Measurements from ENCODE around the gene KLHL17. TPM values are rescaled to one million over a fixed set of nuclear protein-coding genes. Genes with fewer than 3 reads are reported as not detected.

KLHL17 gene
- total and polyA plus RNA-seq, 11 donors, result 1.6 to 6.8 (median 4.7) TPM

- Histone ChIP-seq H3K36me3 (no peaks in the 10 kb centered on the region), H3K27me3 (peaks cover 0 to 69% (median 41%) of the 10 kb centered on the region in 9 donors), H3K27ac (peak overlapping the region in 2 of 12 donors; percentile 39 to 47), H3K9me3 (no peaks in the 10 kb centered on the region), H3K4me1 (peaks cover 0 to 41% (median 9%) of the 10 kb centered on the region in 12 donors), H3K4me3 (no peak overlapping the region)
- peak; percentile 4 to 25 (median 11) for ATAC-seq
- intact Hi-C loops (cut with DNase I), result loop anchor here in 1 of 10 donors (10.0 kb wide), 1 partner anchor 522 kb away; no protein-coding TSS in a partner anchor
- 58 to 76% (median 63%) methylated on average over 26 to 28 of the region's 28 CpGs for WGBS, 4 donors
- TF ChIP-seq POLR2A (IDR thresholded peaks at IDR 0.05) (no peak), CTCF (IDR thresholded peaks at IDR 0.05) (no peak)
- peak in 3 of 5 donors; percentile 20 to 44 (median 42) for DNase-seq
These were observed 12.5 kb downstream of the KLHL17 start for GRCh38 chr1:972726-973458.

GRCh38 chr1:973459-974292 lies 13.3 kb downstream of the KLHL17 start:
- Histone ChIP-seq H3K9me3 (no peaks in the 10 kb centered on the region), H3K36me3 (peaks cover 0 to 1% (median 0%) of the 10 kb centered on the region in 9 donors), H3K4me3 (no peak overlapping the region), H3K27ac (peak overlapping the region in 2 of 12 donors; percentile 39 to 47), H3K27me3 (peaks cover 0 to 64% (median 37%) of the 10 kb centered on the region in 9 donors), H3K4me1 (peaks cover 0 to 45% (median 10%) of the 10 kb centered on the region in 12 donors)
- DNase-seq (peak in 1 of 5 donors; percentile 21), ATAC-seq (peak in 3 of 4 donors; percentile 1 to 10 (median 9))
- 64 to 76% (median 69%) methylated on average over 26 to 28 of the region's 28 CpGs for WGBS, 4 donors
- intact Hi-C loops (cut with DNase I), result loop anchor here in 1 of 10 donors (10.0 kb wide), 1 partner anchor 521 kb away; no protein-coding TSS in a partner anchor
- TF ChIP-seq CTCF (IDR thresholded peaks at IDR 0.05), result no peak
- no peak for TF ChIP-seq POLR2A (IDR thresholded peaks at IDR 0.05)

GRCh38 chr1:974293-974640 lies 13.9 kb downstream of the KLHL17 start:
- Histone ChIP-seq H3K4me3 (no peak overlapping the region), H3K27me3 (peaks cover 0 to 64% (median 37%) of the 10 kb centered on the region in 9 donors), H3K27ac (no peak overlapping the region), H3K9me3 (no peaks in the 10 kb centered on the region), H3K4me1 (peaks cover 0 to 51% (median 11%) of the 10 kb centered on the region in 12 donors), H3K36me3 (peaks cover 0 to 4% (median 0%) of the 10 kb centered on the region in 9 donors)
- peak in 1 of 5 donors; percentile 15 for DNase-seq
- no peak for TF ChIP-seq CTCF (IDR thresholded peaks at IDR 0.05)
- no peak for TF ChIP-seq POLR2A (IDR thresholded peaks at IDR 0.05)
- intact Hi-C loops (cut with DNase I), result loop anchor here in 1 of 10 donors (10.0 kb wide), 1 partner anchor 521 kb away; no protein-coding TSS in a partner anchor
- ATAC-seq, result no peak
- WGBS, 4 donors, result 71 to 84% (median 78%) methylated on average over 10 to 11 of the region's 11 CpGs

Data from heart left ventricle (tissue), 16 donors.